Right kidney (tissue), 1 donor: Measurements from ENCODE around the gene RNF26.
A peak's percentile ranks its signal among the peaks of the same experiment; 100 is the strongest.

Experiments
- DNase-seq: peaks from one replicate; pipeline ENCODE4 v3.0.0-alpha.2; 2016

Gene RNF26

GRCh38 chr11:119335655-119336543 lies 1.6 kb downstream of the RNF26 start:
- DNase-seq: no peak

GRCh38 chr11:119336744-119337469 lies 2.6 kb downstream of the RNF26 start:
- no peak for DNase-seq

GRCh38 chr11:119337581-119338317 lies 3.4 kb downstream of the RNF26 start:
- no peak for DNase-seq

- peak; percentile 73 for DNase-seq
Measured at GRCh38 chr11:119338318-119338890, 4.1 kb downstream of the RNF26 start.

GRCh38 chr11:119338965-119339588 lies 4.8 kb downstream of the RNF26 start:
- DNase-seq: no peak

- DNase-seq: peak; percentile 90
Measured at GRCh38 chr11:119339589-119340334, 5.4 kb downstream of the RNF26 start.

- DNase-seq: peak; percentile 60
Measured at GRCh38 chr11:119340335-119341221, 6.3 kb downstream of the RNF26 start, which contains the start of gene C1QTNF5. Gene C1QTNF5 (minus strand): TSS chr11:119340883. CDS start chr11:119340397, 486 bp downstream.

GRCh38 chr11:119341222-119342022 lies 7.1 kb downstream of the RNF26 start:
- no peak for DNase-seq

GRCh38 chr11:119342023-119342300 lies 7.6 kb downstream of the RNF26 start:
- no peak for DNase-seq

- no peak for DNase-seq
Measured at GRCh38 chr11:119342362-119343130, 8.2 kb downstream of the RNF26 start.

GRCh38 chr11:119343726-119344125 lies 9.4 kb downstream of the RNF26 start:
- no peak for DNase-seq

GRCh38 chr11:119344291-119345010 lies 10.1 kb downstream of the RNF26 start:
- no peak for DNase-seq

- no peak for DNase-seq
Measured at GRCh38 chr11:119345685-119346084, 11.4 kb downstream of the RNF26 start.

- no peak for DNase-seq
Measured at GRCh38 chr11:119346605-119347004, 12.3 kb downstream of the RNF26 start, which contains the start of gene MFRP. Gene MFRP (minus strand): TSS chr11:119346705. CDS start chr11:119346513, 192 bp downstream.

- DNase-seq: no peak
Measured at GRCh38 chr11:119347242-119347641, 12.9 kb downstream of the RNF26 start.

- no peak for DNase-seq
Measured at GRCh38 chr11:119347940-119348605, 13.7 kb downstream of the RNF26 start.

- DNase-seq: no peak
Measured at GRCh38 chr11:119350302-119350701, 16.0 kb downstream of the RNF26 start.
